ENCODE measurements around the gene NSF.

NSF gene

DNA sequence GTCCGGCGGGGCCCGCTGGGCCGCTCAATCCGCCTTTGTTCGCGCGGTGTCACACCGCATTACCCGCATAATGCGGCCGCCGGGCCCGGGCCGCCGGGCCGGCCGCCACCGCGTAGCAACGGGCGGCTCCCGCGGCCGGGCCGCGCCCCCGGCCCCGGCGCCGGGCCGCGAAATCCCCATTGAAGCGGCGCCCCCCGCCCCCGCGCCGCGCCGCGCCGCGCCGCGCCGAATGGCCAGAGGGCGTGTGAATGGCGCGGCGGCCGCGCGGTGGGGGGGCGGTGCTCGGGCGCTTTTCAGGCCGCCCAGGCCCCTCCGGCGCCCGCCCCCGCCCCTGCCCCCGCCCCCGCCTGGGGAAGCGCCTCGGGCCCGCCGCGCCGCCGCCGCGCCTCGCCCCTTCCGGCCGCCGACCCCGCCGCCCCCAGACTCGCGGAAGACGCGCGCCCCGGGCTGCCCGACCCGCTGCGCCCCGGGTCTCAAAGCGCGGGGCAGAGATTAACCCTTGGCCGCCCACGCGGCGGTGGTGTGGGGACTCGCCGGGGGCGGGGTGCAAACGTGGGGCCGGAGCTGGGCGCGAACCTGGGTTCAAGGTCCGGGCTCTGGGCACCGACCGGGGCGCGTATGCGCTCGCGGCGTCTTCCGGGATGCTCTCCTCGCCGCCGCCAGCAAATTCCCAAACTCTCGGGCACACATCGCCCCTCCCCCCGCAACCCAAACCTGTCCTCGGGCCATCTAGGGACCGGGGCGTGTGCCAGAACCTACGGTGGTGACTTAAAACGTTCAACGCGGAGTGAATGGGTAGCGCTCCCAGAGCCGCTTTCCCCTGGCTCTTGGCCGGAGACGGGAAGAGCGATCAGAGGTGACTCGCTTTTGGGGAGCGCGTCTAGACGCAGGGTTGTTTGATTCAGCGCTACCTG is 181.3 kb downstream of the NSF start:
- H3K27ac ChIP-seq, result no peak overlapping the region
- H3K4me3 ChIP-seq (ENCODE audit: low read depth in 1 of 2, low read length in 1 of 2), result peak overlapping the region in 1 of 2 experiments; percentile 32

DNA sequence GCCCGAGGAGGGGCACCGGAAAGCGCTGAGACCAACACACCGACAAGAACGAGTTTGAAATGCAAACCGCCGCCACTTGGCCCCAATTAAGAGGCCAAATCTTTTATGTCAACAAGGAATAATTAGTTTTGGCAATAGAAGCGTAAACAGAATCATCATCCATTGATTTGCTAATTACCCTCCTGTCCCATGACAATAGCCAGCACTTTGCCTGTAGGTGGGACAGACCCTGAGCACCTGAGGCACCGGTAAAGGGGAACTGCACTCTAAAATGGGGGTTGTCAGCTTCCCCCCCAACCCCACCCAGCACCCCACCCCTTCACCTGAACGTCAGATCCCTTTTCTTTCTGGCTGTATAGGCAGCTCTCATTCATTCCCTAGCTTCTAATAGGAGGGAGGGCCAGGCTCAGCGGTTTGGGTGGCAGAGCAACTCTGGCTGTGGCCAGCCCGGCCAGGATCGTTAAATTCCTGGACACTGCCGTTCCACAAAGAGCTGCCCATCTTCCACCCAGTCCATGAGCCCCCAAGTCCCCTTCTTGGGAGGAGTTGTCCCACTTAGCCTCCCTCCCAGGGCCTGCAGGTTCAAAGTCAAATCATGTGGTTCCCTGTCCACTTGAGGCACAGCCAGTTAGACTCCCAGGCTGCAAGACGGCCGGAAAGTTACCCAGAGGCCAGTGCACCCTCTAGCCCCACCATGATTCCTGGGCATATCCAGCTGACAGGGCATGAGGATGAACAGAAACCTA is 182.2 kb downstream of the NSF start:
- H3K27ac ChIP-seq, result no peak overlapping the region
- peak overlapping the region in 1 of 2 experiments; percentile 32 for H3K4me3 ChIP-seq (ENCODE audit: low read depth in 1 of 2, low read length in 1 of 2)
- H3K27me3 ChIP-seq, result peaks cover 96% of the 10 kb centered on the region
- peaks cover 14 to 17% of the 10 kb centered on the region in 2 experiments for H3K4me1 ChIP-seq (ENCODE audit: control insufficient read depth in 1 of 2, insufficient read depth in 1 of 2, low read depth in 1 of 2, low read length in 1 of 2)
- TF ChIP-seq, protein P1, sequence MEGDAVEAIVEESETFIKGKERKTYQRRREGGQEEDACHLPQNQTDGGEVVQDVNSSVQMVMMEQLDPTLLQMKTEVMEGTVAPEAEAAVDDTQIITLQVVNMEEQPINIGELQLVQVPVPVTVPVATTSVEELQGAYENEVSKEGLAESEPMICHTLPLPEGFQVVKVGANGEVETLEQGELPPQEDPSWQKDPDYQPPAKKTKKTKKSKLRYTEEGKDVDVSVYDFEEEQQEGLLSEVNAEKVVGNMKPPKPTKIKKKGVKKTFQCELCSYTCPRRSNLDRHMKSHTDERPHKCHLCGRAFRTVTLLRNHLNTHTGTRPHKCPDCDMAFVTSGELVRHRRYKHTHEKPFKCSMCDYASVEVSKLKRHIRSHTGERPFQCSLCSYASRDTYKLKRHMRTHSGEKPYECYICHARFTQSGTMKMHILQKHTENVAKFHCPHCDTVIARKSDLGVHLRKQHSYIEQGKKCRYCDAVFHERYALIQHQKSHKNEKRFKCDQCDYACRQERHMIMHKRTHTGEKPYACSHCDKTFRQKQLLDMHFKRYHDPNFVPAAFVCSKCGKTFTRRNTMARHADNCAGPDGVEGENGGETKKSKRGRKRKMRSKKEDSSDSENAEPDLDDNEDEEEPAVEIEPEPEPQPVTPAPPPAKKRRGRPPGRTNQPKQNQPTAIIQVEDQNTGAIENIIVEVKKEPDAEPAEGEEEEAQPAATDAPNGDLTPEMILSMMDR (IDR thresholded peaks at IDR 0.05), result no peak
- no peaks in the 10 kb centered on the region for H3K9me3 ChIP-seq
- H3K36me3 ChIP-seq, result no peaks in the 10 kb centered on the region

More for the DNA sequence above, 181.3 kb downstream of the NSF start:
- H3K4me1 ChIP-seq (ENCODE audit: control insufficient read depth in 1 of 2, insufficient read depth in 1 of 2, low read depth in 1 of 2, low read length in 1 of 2), result peaks cover 14 to 17% of the 10 kb centered on the region in 2 experiments
- no peaks in the 10 kb centered on the region for H3K9me3 ChIP-seq
- no peaks in the 10 kb centered on the region for H3K36me3 ChIP-seq
- TF ChIP-seq, protein P1 (IDR thresholded peaks at IDR 0.05), result no peak
- peaks cover 96% of the 10 kb centered on the region for H3K27me3 ChIP-seq

DNA sequence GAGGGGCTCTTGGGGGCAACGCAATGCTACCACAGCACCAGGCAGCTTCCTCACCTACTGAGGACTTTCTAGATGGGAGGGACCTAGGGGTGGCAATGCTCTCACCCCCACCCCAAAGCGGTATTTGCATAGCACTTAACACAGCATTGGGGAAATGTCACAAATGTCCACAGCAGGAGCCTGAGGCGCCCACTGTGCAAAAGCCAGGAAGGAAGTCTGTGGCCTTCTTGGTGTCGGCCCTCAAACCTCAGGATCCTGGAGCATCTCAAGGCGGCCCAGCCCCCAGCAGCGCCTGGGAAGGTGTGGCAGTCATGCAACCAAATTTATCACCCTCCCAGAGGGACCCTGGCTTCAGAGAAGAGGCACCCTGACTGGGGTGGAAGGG is 182.7 kb downstream of the NSF start:
- Histone ChIP-seq H3K36me3 (no peaks in the 10 kb centered on the region), H3K27ac (no peak overlapping the region), H3K9me3 (no peaks in the 10 kb centered on the region), H3K27me3 (peaks cover 96% of the 10 kb centered on the region), H3K4me3 (ENCODE audit: low read depth in 1 of 2, low read length in 1 of 2) (no peak overlapping the region), H3K4me1 (ENCODE audit: control insufficient read depth in 1 of 2, insufficient read depth in 1 of 2, low read depth in 1 of 2, low read length in 1 of 2) (peaks cover 14 to 17% of the 10 kb centered on the region in 2 experiments)
- TF ChIP-seq, protein P1 (IDR thresholded peaks at IDR 0.05), result no peak

DNA sequence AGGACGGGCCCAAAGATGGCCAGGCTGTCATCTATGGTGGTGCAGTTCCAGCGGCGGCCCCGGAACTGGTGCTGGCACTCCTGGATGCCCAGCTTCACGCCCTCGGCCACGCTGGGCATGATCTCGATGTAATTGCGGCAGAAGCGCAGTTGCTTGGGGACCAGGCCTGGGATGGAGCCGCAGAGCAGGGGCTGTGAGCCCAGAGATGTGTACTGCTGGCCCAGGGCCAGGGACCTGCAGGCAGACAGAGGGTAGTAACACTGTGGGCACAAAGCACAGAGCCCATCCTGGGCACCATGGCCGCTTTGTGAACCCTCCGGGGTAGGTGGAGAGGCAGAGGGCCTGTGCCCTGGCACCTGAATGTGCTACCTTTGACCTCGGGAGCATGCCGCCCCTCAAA is 183.2 kb downstream of the NSF start:
- Histone ChIP-seq H3K27me3 (peaks cover 96% of the 10 kb centered on the region), H3K4me1 (ENCODE audit: control insufficient read depth in 1 of 2, insufficient read depth in 1 of 2, low read depth in 1 of 2, low read length in 1 of 2) (peaks cover 14 to 17% of the 10 kb centered on the region in 2 experiments), H3K27ac (no peak overlapping the region), H3K4me3 (ENCODE audit: low read depth in 1 of 2, low read length in 1 of 2) (no peak overlapping the region), H3K36me3 (no peaks in the 10 kb centered on the region), H3K9me3 (no peaks in the 10 kb centered on the region)
- TF ChIP-seq, protein P1 (IDR thresholded peaks at IDR 0.05), result no peak

DNA sequence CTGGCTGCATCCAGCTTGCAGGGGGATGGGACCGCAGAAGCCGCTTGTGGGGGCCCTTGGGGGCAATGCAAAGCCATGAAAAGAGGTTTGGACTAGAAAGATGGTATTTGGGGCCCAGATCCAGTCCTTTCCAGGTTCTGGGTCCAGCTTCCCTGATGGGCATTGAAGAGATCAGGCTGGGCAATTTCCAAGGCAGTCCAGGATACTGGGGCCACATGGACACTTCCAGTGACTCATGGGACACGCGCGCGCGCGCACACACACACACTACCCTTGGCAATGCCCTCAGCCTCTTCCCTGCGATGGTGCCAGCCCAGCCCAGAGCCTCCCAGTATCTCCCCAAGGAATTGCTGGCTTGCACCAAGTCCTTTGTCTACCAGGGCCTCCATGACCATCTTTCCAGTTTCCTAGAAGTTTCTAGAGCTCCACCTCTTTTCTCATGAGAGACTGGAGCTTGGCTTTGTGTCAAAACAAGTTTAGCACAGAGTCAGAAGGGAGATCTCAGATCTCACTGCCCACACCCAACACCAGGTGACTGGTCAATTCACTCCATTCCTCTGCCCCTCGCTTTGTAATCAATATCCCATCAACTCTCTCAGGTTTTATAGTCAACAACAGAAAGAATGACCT is 183.8 kb downstream of the NSF start:
- Histone ChIP-seq H3K9me3 (no peaks in the 10 kb centered on the region), H3K4me1 (ENCODE audit: control insufficient read depth in 1 of 2, insufficient read depth in 1 of 2, low read depth in 1 of 2, low read length in 1 of 2) (peaks cover 14 to 17% of the 10 kb centered on the region in 2 experiments), H3K27me3 (peaks cover 94% of the 10 kb centered on the region), H3K4me3 (ENCODE audit: low read depth in 1 of 2, low read length in 1 of 2) (no peak overlapping the region), H3K27ac (no peak overlapping the region), H3K36me3 (no peaks in the 10 kb centered on the region)
- TF ChIP-seq, protein P1 (IDR thresholded peaks at IDR 0.05), result no peak
